Measurements from ENCODE around the gene FKBP7. TPM values are rescaled to one million over a fixed set of nuclear protein-coding genes. Genes with fewer than 3 reads are reported as not detected.

Gene FKBP7
- total RNA-seq, 1 experiment from 2014 or later: 49.4 TPM

Other genes starting within 250 kb of the FKBP7 start
- 41.5 and 53.7 TPM in 2 replicates for gene PRKRA, start 27.4 kb downstream of the FKBP7 start, total RNA-seq (2014; rRNA removed; shearing (Covaris generic))
- gene PJVK, start 27.2 kb downstream of the FKBP7 start, total RNA-seq (2014; rRNA removed; shearing (Covaris generic)): not detected in 2 replicates
- gene PLEKHA3, start 1.9 kb upstream of the FKBP7 start, total RNA-seq (2014; rRNA removed; shearing (Covaris generic)): 7.6 and 17.0 TPM in 2 replicates

Data from M059J (cell line).